ENCODE data around the gene NMT1.
"Not testable (repeated sequence)": the region's sequence is repeated elsewhere in the genome, so short reads cannot be mapped to it uniquely, and the experiment has no call there.

Gene NMT1

GRCh38 chr17:45038728-45039634 lies 22.1 kb upstream of the NMT1 start:
- DNase-seq, result no peak

GRCh38 chr17:45040459-45040858 lies 20.7 kb upstream of the NMT1 start:
- no peak for DNase-seq

GRCh38 chr17:45042346-45043120 lies 18.6 kb upstream of the NMT1 start:
- no peak for DNase-seq

- DNase-seq, result no peak
Measured at GRCh38 chr17:45043813-45044540, 17.1 kb upstream of the NMT1 start.

GRCh38 chr17:45046537-45047125 lies 14.5 kb upstream of the NMT1 start:
- DNase-seq, result no peak

- no peak for DNase-seq
Measured at GRCh38 chr17:45048795-45049563, 12.1 kb upstream of the NMT1 start.

GRCh38 chr17:45050481-45051059 lies 10.5 kb upstream of the NMT1 start:
- peak in 1 of 2 donors; percentile 24 for DNase-seq

GRCh38 chr17:45051060-45051719 lies 9.9 kb upstream of the NMT1 start, which contains the start of gene DCAKD:
DCAKD (minus strand) TSS chr17:45051632; CDS start chr17:45034885, 16,747 bp downstream.
- peak; percentile 92 to 93 for DNase-seq

- DNase-seq, result not testable (repeated sequence)
Measured at GRCh38 chr17:45051720-45052051, 9.4 kb upstream of the NMT1 start.

- peak; percentile 29 to 56 for DNase-seq
Measured at GRCh38 chr17:45052052-45052772, 8.9 kb upstream of the NMT1 start.

- DNase-seq, result no peak
Measured at GRCh38 chr17:45060382-45060796, 728 bp upstream of the NMT1 start.

GRCh38 chr17:45061606-45062205 lies 589 bp downstream of the NMT1 start:
- DNase-seq, result no peak

- no peak for DNase-seq
Measured at GRCh38 chr17:45063198-45063597, 2.1 kb downstream of the NMT1 start.

- DNase-seq, result no peak
Measured at GRCh38 chr17:45067637-45068036, 6.5 kb downstream of the NMT1 start.

GRCh38 chr17:45070001-45070400 lies 8.9 kb downstream of the NMT1 start:
- DNase-seq, result no peak

GRCh38 chr17:45070809-45071208 lies 9.7 kb downstream of the NMT1 start:
- no peak for DNase-seq

- DNase-seq, result no peak
Measured at GRCh38 chr17:45073414-45074070, 12.4 kb downstream of the NMT1 start.

GRCh38 chr17:45077643-45078042 lies 16.5 kb downstream of the NMT1 start:
- no peak for DNase-seq

- DNase-seq, result no peak
Measured at GRCh38 chr17:45081047-45081703, 20.1 kb downstream of the NMT1 start.
